Measurements from ENCODE around the gene GPHB5. TPM values are rescaled to one million over a fixed set of nuclear protein-coding genes. Genes with fewer than 3 reads are reported as not detected.

The GPHB5 gene
- total and polyA plus RNA-seq, 2 of the 13 experiments (the other 11 are each of a cell fraction or from before 2014, with no cell fraction given) = not detected

GRCh38 chr14:63275611-63276010 lies 43.1 kb downstream of the GPHB5 start:
- no peak overlapping the region for H3K27ac ChIP-seq (ENCODE audit: extremely low read length, insufficient read depth, low read length)
- in situ Hi-C loops (cut with HindIII; ENCODE audit: extremely low pct_ligation_motif_present, low pct_unique_long_range_greater_than_20kb) (loop anchor here (5.0 to 10.0 kb wide), 3 partner anchors 98 to 1113 kb away; partner anchors contain the start of gene KCNH5), intact Hi-C loops (cut with micrococcal nuclease; ENCODE audit: unreplicated experiment) (loop anchor here (1.0 to 10.0 kb wide), 2 partner anchors 231 to 1112 kb away; partner anchors contain the start of gene KCNH5)
- H3K4me2 ChIP-seq (ENCODE audit: low read depth, low read length) = no peak overlapping the region
- H3K79me2 ChIP-seq (ENCODE audit: insufficient read depth, low read length) = no peaks in the 10 kb centered on the region
- DNase-seq (ENCODE audit: low spot score) (no peak), ATAC-seq (no peak), FAIRE-seq (no peak)
- H2AFZ ChIP-seq (ENCODE audit: low read length) = no peak overlapping the region
- no TSS peak for BruUV-seq (replicated peaks)
- H3K9me3 ChIP-seq (ENCODE audit: low read length) = no peaks in the 10 kb centered on the region
- ChIA-PET POLR2A (no interaction called here), CTCF (ENCODE audit: low intra/inter-chr PET ratio, low total read pairs) (interaction anchor here (2.5 to 2.8 kb wide), 2 partner anchors 101 to 1096 kb away, joined by 18 to 27 read pairs; no protein-coding TSS in a partner anchor)
- no peak overlapping the region for H3K9ac ChIP-seq (ENCODE audit: insufficient read depth, low read depth, low read length)
- no peaks in the 10 kb centered on the region for H3K4me1 ChIP-seq (ENCODE audit: insufficient read depth, low read length)
- no peak for TF ChIP-seq ZNF749 (CRISPR knock-in tag; IDR thresholded peaks at IDR 0.05; ENCODE audit: borderline replicate concordance)
- no peak for TF ChIP-seq GABPA (IDR thresholded peaks at IDR 0.05; ENCODE audit: low read depth, low read length)
- TF ChIP-seq GABPA (CRISPR knock-in tag; IDR thresholded peaks at IDR 0.05; ENCODE audit: low read depth) = no peak
- no peak for TF ChIP-seq KAT2B (IDR thresholded peaks at IDR 0.05; ENCODE audit: borderline replicate concordance, low read depth, low read length)
- TF ChIP-seq, protein P1, sequence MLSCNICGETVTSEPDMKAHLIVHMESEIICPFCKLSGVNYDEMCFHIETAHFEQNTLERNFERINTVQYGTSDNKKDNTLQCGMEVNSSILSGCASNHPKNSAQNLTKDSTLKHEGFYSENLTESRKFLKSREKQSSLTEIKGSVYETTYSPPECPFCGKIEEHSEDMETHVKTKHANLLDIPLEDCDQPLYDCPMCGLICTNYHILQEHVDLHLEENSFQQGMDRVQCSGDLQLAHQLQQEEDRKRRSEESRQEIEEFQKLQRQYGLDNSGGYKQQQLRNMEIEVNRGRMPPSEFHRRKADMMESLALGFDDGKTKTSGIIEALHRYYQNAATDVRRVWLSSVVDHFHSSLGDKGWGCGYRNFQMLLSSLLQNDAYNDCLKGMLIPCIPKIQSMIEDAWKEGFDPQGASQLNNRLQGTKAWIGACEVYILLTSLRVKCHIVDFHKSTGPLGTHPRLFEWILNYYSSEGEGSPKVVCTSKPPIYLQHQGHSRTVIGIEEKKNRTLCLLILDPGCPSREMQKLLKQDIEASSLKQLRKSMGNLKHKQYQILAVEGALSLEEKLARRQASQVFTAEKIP (CRISPR knock-in tag; IDR thresholded peaks at IDR 0.05; ENCODE audit: borderline replicate concordance) = no peak
- no peak for TF ChIP-seq TEF (CRISPR knock-in tag; IDR thresholded peaks at IDR 0.05)
- TF ChIP-seq CBX5 (CRISPR knock-in tag; IDR thresholded peaks at IDR 0.05; ENCODE audit: borderline replicate concordance) = no peak
- no peak for TF ChIP-seq KDM5A (IDR thresholded peaks at IDR 0.05; ENCODE audit: borderline replicate concordance, low read length)
- no peak for TF ChIP-seq NONO (IDR thresholded peaks at IDR 0.05)
- no peak for TF ChIP-seq NONO (CRISPR knock-in tag; conservative IDR thresholded peaks at IDR 0.05)
- no peak for TF ChIP-seq ZNF737 (CRISPR knock-in tag; IDR thresholded peaks at IDR 0.05; ENCODE audit: borderline replicate concordance)
- TF ChIP-seq, protein P2, sequence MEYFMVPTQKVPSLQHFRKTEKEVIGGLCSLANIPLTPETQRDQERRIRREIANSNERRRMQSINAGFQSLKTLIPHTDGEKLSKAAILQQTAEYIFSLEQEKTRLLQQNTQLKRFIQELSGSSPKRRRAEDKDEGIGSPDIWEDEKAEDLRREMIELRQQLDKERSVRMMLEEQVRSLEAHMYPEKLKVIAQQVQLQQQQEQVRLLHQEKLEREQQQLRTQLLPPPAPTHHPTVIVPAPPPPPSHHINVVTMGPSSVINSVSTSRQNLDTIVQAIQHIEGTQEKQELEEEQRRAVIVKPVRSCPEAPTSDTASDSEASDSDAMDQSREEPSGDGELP (IDR thresholded peaks at IDR 0.05; ENCODE audit: borderline replicate concordance, low read depth) = no peak
- TF ChIP-seq CREB1 (IDR thresholded peaks at IDR 0.05) = no peak
- no peak for TF ChIP-seq CREB1 (CRISPR knock-in tag; IDR thresholded peaks at IDR 0.05)
- no peak for TF ChIP-seq ZNF800 (CRISPR knock-in tag; IDR thresholded peaks at IDR 0.05)
- TF ChIP-seq FOXM1 (CRISPR knock-in tag; IDR thresholded peaks at IDR 0.05) = no peak
- no peak for TF ChIP-seq ZNF652 (CRISPR knock-in tag; IDR thresholded peaks at IDR 0.05; ENCODE audit: borderline replicate concordance, low read depth)
- TF ChIP-seq HOXA5 (CRISPR knock-in tag; IDR thresholded peaks at IDR 0.05) = no peak
- TF ChIP-seq ZNF768 (CRISPR knock-in tag; IDR thresholded peaks at IDR 0.05) = no peak
- no peaks in the 10 kb centered on the region for H3K36me3 ChIP-seq (replicated peaks in 1 of 2; ENCODE audit: control insufficient read depth in 1 of 2, insufficient read depth in 2 of 2, low read length in 2 of 2)
- H4K20me1 ChIP-seq (ENCODE audit: insufficient read depth, low read length) = no peaks in the 10 kb centered on the region
- H3K4me3 ChIP-seq (replicated peaks in 1 of 3; ENCODE audit: insufficient read depth in 1 of 3, low read depth in 2 of 3, low read length in 3 of 3) = no peak overlapping the region
- no peaks in the 10 kb centered on the region for H3K27me3 ChIP-seq (ENCODE audit: control insufficient read depth in 1 of 2, insufficient read depth in 2 of 2, low read length in 2 of 2)
- 27% methylated on average over 3 of the region's 3 CpGs for WGBS (ENCODE audit: low lambda C conversion rate)
